Inferior parietal cortex (tissue), 1 donor: ENCODE measurements around the gene ECI2.

Experiments
- DNase-seq: peaks from one replicate; pipeline ENCODE4 v3.0.0-alpha.2; 2016; ENCODE audit errors: extremely low spot score

Gene ECI2, protein sequence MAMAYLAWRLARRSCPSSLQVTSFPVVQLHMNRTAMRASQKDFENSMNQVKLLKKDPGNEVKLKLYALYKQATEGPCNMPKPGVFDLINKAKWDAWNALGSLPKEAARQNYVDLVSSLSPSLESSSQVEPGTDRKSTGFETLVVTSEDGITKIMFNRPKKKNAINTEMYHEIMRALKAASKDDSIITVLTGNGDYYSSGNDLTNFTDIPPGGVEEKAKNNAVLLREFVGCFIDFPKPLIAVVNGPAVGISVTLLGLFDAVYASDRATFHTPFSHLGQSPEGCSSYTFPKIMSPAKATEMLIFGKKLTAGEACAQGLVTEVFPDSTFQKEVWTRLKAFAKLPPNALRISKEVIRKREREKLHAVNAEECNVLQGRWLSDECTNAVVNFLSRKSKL

DNA sequence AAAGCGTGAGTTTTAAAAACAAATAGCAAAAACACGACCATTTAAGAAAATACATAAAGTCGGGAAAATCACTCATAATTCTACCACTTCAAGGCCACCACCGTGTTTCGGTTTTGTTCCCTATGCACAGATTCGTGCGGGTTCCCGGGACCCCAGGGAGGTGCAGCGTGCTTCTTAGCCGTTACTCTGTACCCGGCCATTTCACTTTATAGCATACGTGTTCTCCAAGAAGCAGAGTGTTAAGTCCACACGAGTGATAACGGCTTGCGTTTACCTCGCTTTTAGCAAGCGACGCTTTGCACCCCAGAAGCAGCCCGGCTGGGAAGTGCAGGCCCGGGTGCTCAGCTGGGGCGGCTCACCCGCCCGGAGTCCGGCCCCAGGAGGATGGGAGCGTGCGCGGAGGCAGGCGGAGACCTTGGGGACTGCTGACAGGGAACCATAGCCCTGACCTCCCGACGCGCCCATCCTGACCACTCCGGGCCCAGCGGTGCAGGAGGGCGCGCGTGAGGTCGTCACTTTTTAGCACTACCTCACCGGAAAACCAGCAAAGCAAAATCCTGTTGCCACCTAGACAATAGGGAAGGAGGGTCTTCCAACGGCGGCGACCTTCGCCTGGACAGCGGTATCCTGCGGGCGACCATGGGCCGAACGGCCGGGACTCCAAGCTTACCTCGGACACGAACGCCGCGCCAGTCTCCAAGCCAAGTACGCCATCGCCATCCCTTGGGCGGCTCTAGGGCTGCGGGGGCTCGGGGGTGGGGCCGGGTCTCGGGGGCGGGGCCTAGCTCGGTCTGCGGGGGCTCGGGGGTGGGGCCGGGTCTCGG lies at the start of gene ECI2:
Gene ECI2, minus strand, starts transcription at position 735 of the 824 bp plus-strand sequence. Its CDS starts 15 bp downstream, at position 720.
- DNase-seq: peak; percentile 69

DNA sequence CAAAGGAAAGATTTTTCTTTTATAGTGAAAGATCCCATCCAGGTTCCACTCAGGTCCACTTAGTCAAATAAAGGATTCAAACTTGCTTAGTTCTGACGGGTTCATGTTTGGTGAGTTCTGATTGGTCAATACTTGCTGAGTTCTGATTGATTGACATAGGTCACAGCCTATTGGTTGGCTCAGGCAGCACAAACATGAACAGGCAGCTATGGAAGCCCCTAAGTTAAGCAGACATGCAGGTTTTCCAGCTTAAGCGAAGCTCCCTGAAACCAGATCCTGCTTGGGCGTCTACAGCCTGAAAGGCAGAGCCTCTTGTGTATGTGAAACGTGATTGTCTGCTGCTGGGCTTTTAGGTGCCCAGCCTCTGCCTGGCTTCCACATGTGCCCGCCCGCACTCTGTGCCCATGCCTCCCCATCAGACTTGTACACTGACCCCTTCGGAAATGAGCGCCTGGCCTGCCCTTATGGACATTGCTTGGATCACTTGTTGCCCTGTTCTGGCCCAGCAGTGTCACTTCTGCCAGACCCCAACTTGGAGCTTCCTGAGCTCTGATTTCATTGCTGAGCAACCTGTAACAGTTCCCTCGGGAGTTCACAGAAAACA lies 45.4 kb upstream of the ECI2 start:
- DNase-seq: no peak

DNA sequence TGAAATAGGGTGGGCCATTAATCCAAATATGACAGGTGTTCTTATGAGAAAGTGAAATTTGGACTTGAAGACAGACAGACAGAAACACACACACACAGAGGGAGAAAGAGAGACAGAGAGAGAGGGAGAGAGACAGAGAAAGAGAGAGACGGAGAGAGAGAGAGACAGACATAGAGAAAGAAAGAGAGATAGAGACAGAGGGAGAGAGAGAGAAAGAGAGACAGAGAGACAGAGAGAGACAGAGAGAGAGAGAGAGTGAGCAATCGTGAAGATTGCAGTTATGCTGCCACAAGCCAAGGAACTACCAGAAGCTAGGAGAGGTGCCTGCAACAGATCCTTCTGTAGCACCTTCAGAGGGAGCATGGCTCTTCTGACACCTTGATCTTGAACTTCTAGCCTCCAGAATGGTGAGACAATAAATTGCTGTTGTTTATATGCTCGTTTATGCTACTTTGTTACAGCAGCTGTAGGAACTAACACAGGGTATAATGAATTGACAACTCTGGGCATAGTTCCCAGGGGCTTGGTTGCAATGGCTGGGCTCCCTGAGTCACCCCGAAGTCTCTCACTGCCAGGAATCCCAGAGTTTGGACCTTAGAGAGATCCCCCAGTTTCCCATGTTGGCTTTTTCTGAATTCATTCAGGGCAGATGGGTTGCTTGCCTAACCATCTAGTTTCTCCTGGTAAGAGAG lies 44.7 kb upstream of the ECI2 start:
- DNase-seq: no peak

DNA sequence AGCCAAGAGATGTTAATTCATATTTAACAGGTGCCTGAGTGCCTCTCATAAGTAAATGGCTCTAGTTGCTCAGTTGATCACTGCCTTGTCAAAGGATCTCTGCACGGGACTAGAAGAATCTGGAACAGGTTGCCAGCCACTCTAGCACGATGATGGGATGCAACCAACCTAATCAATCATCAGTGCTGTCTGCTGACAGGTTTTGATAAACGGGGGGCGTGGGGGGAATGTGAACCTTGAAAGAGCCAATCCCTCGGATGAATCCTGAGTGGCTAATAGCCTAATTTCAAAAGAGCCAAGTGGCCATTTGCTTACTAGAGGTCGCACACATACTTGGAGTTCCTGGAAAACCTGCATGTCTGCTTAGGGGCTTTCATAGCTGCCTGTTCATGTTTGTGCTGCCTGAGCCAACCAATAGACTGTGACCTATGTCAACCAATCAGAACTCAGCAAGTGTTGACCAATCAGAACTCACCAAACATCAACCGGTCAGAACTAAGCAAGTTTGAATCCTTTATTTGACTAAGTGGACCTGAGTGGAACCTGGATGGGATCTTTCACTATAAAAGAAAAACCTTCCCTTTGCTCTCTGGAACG lies 43.5 kb upstream of the ECI2 start:
- DNase-seq: no peak

DNA sequence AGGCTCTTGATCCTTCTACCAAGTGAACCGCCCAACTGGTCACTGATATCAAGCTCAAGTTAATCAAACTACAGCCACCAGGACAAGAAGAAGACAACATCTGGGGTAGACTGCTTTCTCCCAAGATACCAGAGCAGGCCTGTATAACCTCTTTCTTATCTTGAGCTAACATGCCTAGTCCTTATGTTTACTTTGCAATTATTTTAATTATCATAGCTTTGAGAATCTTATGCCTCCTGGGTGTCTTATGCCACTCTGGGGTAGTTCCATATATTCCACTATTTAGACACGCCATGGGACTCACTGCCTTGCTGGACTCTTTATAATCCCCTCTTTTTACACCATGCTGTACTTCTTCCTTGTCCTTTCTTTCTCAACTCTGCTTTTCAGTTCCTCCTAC lies 41.5 kb upstream of the ECI2 start:
- DNase-seq: no peak

DNA sequence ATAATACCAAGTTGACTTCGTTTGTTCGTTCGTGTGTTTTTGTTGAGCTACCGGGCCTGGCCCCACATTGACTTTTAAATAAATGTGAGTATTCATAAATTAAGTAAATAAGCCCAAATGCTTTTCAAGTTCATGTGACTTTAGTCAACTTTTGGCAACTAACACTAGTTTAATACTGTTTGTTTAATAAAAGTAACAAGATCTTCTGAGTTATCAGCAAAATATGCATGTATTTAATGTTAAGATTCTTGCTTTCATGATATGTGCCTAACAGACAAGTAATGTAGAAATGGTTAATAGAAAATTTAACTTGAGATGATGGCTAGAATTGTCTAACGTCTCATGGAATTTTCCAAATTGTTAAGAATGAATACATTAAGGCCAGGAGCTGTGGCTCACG lies 38.7 kb upstream of the ECI2 start:
- DNase-seq: no peak

DNA sequence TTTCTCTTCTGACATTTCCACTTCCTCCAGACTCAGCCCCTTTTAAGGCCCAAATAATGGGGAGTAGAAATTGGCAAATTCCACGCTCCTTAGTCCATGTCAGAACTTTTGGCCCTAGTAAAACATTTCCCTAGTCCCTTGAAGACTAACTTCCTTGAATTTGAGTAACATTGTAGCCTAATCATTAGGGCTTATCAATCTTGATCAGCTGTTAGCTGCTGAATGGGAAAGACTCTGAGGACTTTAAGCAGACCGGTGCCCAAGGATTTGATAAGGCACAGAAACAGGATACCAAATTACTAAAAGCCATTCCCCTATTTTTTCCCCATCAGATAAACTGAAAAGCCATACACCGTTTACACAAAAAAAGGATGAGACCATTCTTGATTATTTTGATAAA lies 37.0 kb upstream of the ECI2 start:
- DNase-seq: no peak

DNA sequence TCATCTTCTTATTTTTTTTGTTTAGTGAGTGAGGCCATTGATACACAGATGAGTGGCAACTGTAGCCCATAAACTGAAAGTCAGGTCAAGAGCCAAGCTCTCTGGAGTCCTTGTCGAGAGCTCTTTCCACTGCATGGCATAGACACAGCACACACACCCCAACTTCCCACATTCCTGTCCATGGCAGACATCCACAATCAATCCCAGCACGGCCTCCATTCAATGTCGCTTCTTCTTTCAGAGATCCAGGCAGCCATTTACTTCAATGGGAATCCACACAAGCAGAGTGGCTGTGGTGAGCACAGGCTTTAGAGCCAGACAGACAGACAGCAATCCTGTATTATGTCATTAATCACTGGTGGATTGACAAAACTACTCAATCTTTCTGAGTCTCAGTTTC lies 34.9 kb upstream of the ECI2 start:
- no peak for DNase-seq

DNA sequence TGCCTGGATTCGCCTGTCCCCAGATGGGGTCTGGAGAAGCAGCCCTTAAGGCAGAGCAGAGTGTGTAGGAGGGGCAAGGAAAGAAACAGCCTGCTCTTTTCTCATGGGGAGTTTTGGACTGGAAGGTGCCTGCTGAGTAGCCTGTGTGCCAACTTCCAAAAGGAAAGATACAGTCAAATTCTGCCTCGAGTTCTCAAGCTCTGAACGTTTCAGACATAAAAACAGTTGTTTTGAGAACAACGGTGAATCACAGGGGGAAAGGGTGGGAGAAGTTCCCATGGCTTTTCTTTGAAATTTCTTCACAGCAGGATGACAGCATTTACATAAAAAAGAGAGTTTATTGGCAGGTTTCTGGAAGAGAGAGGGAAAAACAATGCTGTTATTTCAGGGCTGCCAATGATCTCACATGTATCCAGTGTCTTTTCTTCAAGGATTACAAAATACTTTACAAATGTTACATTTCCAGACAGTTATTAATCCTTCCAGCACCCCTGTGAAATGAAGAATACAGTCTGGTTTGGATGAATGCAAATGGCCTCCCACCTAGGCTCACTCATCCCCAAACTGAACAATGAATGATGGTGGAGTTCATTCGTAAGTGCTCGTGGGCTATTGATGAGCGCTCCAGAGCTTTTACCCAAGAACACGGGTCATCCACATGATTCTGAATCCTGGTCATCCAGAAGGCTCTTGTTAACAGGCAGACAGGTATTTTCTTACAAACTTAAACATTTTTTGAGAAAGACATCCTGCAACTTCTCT lies 33.8 kb upstream of the ECI2 start:
- DNase-seq: no peak

DNA sequence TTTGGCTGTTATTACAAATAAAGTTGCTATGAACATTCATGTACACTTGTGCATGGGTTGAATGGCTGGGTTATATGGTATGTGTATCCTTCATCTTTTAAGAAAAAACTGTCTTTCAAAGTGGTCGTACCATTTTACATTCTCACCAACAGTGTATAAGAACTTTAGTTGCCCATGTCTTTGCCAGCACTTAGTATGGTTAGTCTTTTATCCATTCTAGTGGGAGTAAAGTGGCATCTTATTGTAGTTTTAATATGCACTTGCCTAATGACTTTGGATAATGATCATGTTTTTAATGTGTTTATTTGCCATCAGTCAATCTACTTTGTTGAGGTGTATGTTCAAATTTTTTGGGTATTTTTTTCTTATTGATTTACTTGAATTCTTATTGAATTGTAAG lies 32.5 kb upstream of the ECI2 start:
- DNase-seq: no peak

DNA sequence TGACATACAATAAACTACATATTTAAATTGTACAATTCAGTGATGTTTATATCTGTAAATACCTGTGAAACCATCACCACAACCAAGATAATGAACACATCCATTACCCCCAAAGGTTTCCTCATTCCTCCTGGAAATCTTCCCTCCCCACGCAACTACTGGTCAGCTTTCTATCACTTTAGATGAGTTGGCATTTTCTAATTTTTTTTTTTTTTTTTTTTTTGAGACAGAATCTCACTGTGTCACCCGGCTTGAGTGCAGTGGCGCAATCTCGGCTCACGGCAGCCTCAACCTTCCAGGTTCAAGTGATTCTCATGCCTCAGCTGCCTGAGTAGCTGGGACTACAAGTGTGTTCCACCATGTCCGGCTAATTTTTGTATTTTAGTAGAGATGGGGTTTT lies 31.7 kb upstream of the ECI2 start:
- no peak for DNase-seq

DNA sequence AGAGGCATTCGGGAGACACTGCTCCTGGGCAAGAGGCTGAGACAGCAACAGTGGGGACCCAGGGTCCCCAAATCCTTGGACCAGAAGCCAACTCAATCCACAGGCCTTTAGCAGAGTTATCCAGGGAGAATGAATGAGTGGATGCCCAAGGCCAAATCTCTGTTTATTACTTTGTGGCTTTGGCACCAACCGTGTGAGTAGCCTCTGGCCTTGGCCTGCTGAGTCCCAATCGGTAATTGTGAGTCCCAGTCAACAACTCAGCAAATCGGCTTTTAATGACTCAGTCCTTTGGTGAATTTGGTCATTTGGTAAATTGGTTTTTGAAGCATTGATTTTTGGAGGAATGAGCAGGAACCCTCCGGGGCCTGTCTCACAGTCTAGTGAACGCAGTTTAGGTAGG lies 29.1 kb upstream of the ECI2 start:
- DNase-seq: no peak

DNA sequence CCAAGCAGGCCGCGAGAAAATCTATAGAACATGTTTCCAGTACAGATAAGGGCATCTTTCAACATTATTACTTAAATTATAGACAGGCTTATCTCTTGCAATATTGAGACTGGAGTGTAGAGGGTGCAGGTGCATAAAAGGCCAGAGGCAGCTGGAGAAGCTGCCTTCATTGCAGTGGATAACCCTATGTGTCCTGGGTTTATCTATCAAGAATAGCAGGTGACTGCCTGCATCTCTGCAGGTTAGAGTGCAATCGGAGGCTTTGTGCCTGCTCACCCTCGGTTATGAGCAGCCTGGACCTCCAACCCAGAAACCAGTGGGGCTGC lies 28.7 kb upstream of the ECI2 start:
- DNase-seq: no peak

DNA sequence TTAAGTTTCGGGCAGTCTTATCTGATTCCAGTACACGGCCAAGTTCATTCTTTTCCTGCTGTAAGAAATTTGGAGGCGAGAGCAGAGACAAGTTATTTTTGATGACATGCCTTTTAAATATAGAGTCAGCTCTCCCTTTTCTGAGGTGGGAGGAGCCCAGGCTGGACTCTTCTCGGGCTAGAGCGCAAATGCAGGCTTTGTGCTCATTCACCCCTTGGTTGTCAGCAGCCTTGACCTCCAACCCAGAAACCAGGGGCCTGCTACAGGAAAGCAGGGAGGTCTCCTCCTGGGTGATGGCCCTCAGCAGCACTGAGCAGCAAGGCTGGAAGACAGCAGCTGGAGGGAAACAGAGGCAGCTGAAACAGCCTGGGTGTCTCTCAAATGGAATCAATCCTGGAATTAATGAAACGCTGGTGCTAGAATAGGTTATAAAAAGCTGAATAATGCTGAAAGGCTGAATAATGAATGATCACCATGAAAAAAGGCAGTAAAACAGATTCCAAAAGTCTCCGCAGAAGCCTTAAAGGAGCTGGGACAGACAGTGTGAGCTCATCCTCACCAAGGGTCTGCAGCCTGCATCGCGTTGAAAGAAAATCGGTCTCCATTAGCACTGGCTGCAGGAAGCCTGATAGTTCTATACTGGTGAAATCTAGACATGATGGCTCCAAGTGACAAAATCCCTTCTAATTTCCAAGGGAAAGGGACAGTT lies 28.2 kb upstream of the ECI2 start:
- no peak for DNase-seq

DNA sequence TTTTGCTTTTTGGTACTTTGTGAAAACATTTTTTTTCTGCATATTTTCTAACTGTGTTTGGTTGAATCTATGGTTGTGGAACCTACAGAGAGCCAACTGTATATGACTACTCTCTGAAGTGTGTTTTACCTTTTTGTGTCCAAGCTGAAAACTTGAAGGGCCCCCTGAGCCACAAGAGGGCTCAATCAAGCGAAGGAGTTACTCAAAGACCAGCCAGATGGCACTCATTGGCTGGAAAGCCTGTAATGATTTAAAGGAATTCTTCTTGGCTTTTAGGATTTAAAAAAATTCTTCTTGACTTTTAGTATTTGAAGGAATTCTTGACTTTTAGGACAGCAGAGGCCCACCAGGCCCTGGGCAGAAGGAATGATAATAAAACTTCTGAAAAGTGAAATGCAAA lies 27.0 kb upstream of the ECI2 start:
- DNase-seq: no peak

DNA sequence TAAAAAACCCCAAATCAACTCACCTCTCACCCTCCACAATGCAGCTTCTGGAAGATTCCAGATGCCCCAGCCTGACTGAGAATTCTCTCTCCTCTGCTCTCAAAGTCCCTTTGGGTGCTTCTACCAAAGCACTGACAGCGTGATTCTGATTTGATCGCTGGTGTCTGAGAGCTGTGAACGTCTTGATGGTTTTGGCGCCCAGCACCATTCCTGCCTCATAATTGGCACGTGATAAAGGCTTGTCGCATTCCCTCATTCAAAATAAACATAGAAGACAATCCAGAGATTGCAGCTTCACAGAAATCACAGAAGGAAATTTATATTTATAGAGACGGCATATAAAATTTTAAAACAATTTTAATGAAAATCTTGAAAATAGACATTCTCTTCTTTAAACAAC lies 24.1 kb upstream of the ECI2 start:
- DNase-seq: no peak

DNA sequence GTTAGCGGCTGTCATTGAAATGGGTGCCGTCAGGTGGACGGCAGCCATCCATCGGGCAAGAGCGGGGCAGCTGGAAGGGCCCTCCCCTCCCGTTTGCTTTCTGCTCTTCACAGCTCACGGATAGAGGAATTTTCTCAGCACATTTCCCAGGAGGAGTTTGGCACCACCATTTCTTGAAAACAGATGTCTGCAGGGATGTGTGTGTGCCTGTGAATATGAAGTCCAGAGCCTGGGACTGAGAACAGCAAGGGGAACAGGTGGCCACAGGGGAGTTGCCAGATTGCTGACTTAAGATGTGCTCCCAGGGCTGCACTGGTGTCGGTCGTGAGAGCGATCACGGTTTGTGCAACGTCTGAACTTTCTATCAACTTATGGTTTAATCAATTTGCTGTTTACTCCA lies 22.1 kb upstream of the ECI2 start:
- no peak for DNase-seq

DNA sequence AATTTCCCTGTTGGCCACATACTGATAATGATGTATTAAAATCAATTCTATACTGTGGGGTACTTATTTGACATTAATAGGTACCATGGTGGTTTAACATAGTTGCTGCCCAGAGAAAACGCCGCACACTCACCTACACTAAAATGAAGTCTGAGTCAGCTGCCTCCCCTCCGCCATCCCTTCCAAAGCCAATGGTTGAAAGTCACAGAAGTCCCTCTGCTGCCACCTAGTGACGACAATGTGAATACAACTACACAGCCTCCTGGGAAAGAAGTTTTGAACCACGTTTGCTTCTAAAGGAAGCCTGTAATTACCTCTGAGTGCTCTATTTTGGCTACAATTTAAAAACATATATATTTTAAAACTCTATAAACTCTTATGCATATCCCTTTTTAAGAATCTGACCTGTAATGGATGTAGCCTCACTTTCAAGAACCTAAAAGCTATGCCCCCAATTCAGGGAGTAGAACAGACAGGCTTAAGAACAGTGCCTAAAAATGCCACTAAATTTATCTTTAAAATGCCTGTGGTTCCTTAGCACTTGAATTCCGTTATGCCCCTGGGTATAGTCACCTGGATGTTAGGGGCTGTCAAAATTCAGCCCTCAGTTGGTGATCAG lies 20.6 kb upstream of the ECI2 start:
- DNase-seq: peak; percentile 93

DNA sequence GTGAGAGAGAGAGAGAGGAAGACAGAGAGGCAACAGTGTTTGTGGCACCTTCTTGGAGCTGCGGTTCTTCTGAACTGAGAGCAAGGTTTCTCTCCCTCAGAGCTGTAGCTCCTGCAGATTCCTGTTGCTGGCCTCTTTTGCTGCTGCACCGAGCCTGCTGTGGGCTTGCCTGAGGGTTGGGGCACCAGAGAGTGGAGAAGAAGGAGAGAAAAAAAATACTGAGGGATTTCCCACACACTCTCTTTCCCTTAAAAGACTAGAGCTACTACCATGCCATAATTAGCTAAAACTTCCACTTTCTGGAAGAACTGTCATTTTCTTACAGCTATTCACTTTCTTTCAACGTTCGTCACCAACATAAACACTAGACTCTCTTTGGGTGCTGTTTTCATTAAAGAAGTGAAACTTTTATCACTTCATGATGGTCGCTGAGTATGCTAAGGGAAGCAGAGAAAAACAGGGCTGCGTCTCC lies 18.2 kb upstream of the ECI2 start:
- no peak for DNase-seq

DNA sequence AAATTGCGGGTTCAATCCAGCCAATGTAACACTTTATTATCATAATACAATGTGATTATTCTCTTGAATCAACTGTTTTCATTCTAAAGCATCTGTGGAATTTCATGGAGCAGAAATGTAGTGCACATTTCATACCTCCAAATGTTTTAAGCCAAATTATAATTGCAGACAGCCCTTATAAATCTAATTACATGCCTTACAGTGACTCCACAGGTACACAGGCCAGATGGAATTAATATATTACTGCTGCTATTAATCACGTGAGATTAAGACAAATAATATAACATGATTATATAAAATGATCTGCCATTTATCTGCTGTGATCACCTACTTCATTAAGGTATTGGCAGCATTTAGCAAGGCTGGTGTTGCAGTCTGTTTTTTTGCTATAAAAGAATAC lies 9.7 kb upstream of the ECI2 start:
- no peak for DNase-seq
